GM21529 (cell line): ENCODE results near the gene TPH1.

Experiments
- ATAC-seq: cut with Tn5 transposase; IDR thresholded peaks from one replicate; pipeline ENCODE4 v1.9.1; 2021; ENCODE audit not compliant: unreplicated experiment

Gene TPH1

GRCh38 chr11:18046116-18046777 is at the start of gene TPH1:
Gene TPH1 (minus strand): TSS chr11:18046269. CDS start chr11:18040762, 5,507 bp downstream.
- no peak for ATAC-seq

- no peak for ATAC-seq
Observed at GRCh38 chr11:18093959-18094358, 47.9 kb upstream of the TPH1 start.

GRCh38 chr11:18091731-18092130 is 45.7 kb upstream of the TPH1 start:
- no peak for ATAC-seq

GRCh38 chr11:18088966-18089365 is 42.9 kb upstream of the TPH1 start:
- no peak for ATAC-seq

- no peak for ATAC-seq
Observed at GRCh38 chr11:18088366-18088765, 42.3 kb upstream of the TPH1 start.

GRCh38 chr11:18081551-18081950 is 35.5 kb upstream of the TPH1 start:
- no peak for ATAC-seq

- ATAC-seq: no peak
Observed at GRCh38 chr11:18080451-18080850, 34.4 kb upstream of the TPH1 start.

GRCh38 chr11:18078909-18079308 is 32.8 kb upstream of the TPH1 start:
- no peak for ATAC-seq

- ATAC-seq: no peak
Observed at GRCh38 chr11:18075444-18075843, 29.4 kb upstream of the TPH1 start.

GRCh38 chr11:18071098-18071705 is 25.1 kb upstream of the TPH1 start:
- ATAC-seq: no peak

GRCh38 chr11:18067372-18067771 is 21.3 kb upstream of the TPH1 start:
- ATAC-seq: no peak

GRCh38 chr11:18066626-18067025 is 20.6 kb upstream of the TPH1 start:
- ATAC-seq: no peak

- no peak for ATAC-seq
Observed at GRCh38 chr11:18065572-18065971, 19.5 kb upstream of the TPH1 start.

GRCh38 chr11:18064450-18065054 is 18.5 kb upstream of the TPH1 start:
- ATAC-seq: no peak

GRCh38 chr11:18063862-18064434 is 17.9 kb upstream of the TPH1 start:
- no peak for ATAC-seq

GRCh38 chr11:18063125-18063524 is 17.1 kb upstream of the TPH1 start:
- ATAC-seq: no peak

- ATAC-seq: no peak
Observed at GRCh38 chr11:18061351-18061750, 15.3 kb upstream of the TPH1 start.

- no peak for ATAC-seq
Observed at GRCh38 chr11:18056561-18057181, 10.6 kb upstream of the TPH1 start.

- no peak for ATAC-seq
Observed at GRCh38 chr11:18054511-18055103, 8.5 kb upstream of the TPH1 start.

- no peak for ATAC-seq
Observed at GRCh38 chr11:18050848-18051247, 4.8 kb upstream of the TPH1 start.

GRCh38 chr11:18036456-18036855 is 9.6 kb downstream of the TPH1 start:
- ATAC-seq: no peak
